Endothelial cell of umbilical vein (primary cell): ENCODE results near the gene UTF1. TPM values are rescaled to one million over a fixed set of nuclear protein-coding genes. Genes with fewer than 3 reads are reported as not detected.

ENCODE experiments used
- BruUV-seq: library from RNA; stranded (reverse); fragments of 400-500 nt; replicated peaks from 2 replicates; lab custom pipeline; 2021; lab: Mats Ljungman, UMichigan
- CTCF ChIA-PET: fragments of 300-600, 350-600 bp; sonication (Branson Sonifier 250); formaldehyde crosslinking; loops from one replicate; lab custom pipeline; 2021; ENCODE audit warnings: antibody characterized with exemption, inconsistent platforms; lab: Charles Lee
- POLR2A ChIA-PET: fragments of 300-600, 350-600 bp; sonication (Branson Sonifier 250); formaldehyde crosslinking; loops from one replicate; lab custom pipeline; 2021; ENCODE audit warnings: antibody characterized with exemption, inconsistent platforms; lab: Charles Lee
- DNase-seq: peaks from one replicate; pipeline ENCODE4 v3.0.0-alpha.2; 2011; ENCODE audit warnings: low read depth, low spot score
- FAIRE-seq: peaks from 2 replicates; lab custom pipeline; 2011; peaks lifted over from hg19 to GRCh38; lab: Jason Lieb, UNC
- H2AFZ ChIP-seq: 2 replicates; pipeline ENCODE4 v1.6.0; 2012; ENCODE audit warnings: low read depth, low read length, control low read depth, inconsistent platforms
- H3K27ac ChIP-seq: 2 replicates; pipeline ENCODE4 v1.5.1; 2011; ENCODE audit warnings: low read depth, mild to moderate bottlenecking, control low read depth, low read length, moderate library complexity; ENCODE audit not compliant: insufficient read depth
- H3K27me3 ChIP-seq, 2 experiments: 2 replicates each; pipeline versions ENCODE4 v1.6.0 to v1.6.1; 2011; ENCODE audit warnings: low read length in 2 of 2, mixed read lengths in 1 of 2; ENCODE audit not compliant: control insufficient read depth in 2 of 2, insufficient read depth in 2 of 2
- H3K36me3 ChIP-seq, 2 experiments: 2 replicates in 1 of 2; 3 replicates in 1 of 2; pipeline ENCODE4 v1.5.1; 2011; ENCODE audit warnings: low read length in 2 of 2, mild to moderate bottlenecking in 1 of 2, moderate library complexity in 1 of 2; ENCODE audit not compliant: control insufficient read depth in 2 of 2, insufficient read depth in 2 of 2; ENCODE audit errors: extremely low read depth in 1 of 2
- H3K4me1 ChIP-seq: 3 replicates; pipeline ENCODE4 v1.5.1; 2011; ENCODE audit warnings: mild to moderate bottlenecking, low read length; ENCODE audit not compliant: control insufficient read depth, insufficient read depth; ENCODE audit errors: extremely low read depth
- H3K4me2 ChIP-seq: 2 replicates; pipeline ENCODE4 v1.6.1; 2011; ENCODE audit warnings: low read length, control low read depth, mixed read lengths; ENCODE audit not compliant: insufficient read depth
- H3K4me3 ChIP-seq, 3 experiments: fragments of 200-600 bp in 1 of 3; sonication (generic), shearing (Covaris generic) in 1 of 3; replicated peaks in 1 of 3; 2 replicates each; pipeline ENCODE4 v1.5.1; 2011 to 2016; ENCODE audit warnings: control low read depth in 3 of 3, low read length in 3 of 3, mild to moderate bottlenecking in 2 of 3, inconsistent platforms in 1 of 3, low read depth in 1 of 3, moderate library complexity in 1 of 3; ENCODE audit not compliant: insufficient read depth in 1 of 3
- H3K79me2 ChIP-seq: 2 replicates; pipeline ENCODE4 v1.6.0; 2012; ENCODE audit warnings: low read length, inconsistent platforms; ENCODE audit not compliant: control insufficient read depth, insufficient read depth
- H3K9ac ChIP-seq: replicated peaks from 2 replicates; pipeline ENCODE3; 2011; ENCODE audit warnings: low read length, control low read depth; ENCODE audit not compliant: insufficient read depth; ENCODE audit errors: extremely low read depth
- H3K9me1 ChIP-seq: replicated peaks from 3 replicates; pipeline ENCODE4 v1.6.0; 2011; ENCODE audit warnings: mild to moderate bottlenecking, low read length; ENCODE audit not compliant: control insufficient read depth, insufficient read depth; ENCODE audit errors: extremely low read depth
- H3K9me3 ChIP-seq: replicated peaks from 2 replicates; pipeline ENCODE4 v1.5.1; 2012; ENCODE audit warnings: low read length, inconsistent platforms; ENCODE audit not compliant: control insufficient read depth, insufficient read depth
- H4K20me1 ChIP-seq: replicated peaks from 2 replicates; pipeline ENCODE3; 2011; ENCODE audit warnings: mild to moderate bottlenecking, low read length; ENCODE audit not compliant: control insufficient read depth, insufficient read depth; ENCODE audit errors: extremely low read depth
- EZH2 ChIP-seq: IDR thresholded peaks from 2 replicates; pipeline ENCODE4 v1.6.1; 2012; ENCODE audit warnings: borderline replicate concordance, low read depth, mild to moderate bottlenecking, moderate library complexity, low read length, inconsistent platforms; ENCODE audit not compliant: severe bottlenecking
- FOS ChIP-seq: IDR thresholded peaks from 2 replicates; pipeline ENCODE4 v1.6.1; 2011; ENCODE audit warnings: mild to moderate bottlenecking, low read length, moderate library complexity, borderline replicate concordance; ENCODE audit not compliant: insufficient read depth
- GATA2 ChIP-seq: IDR thresholded peaks from 2 replicates; pipeline ENCODE4 v1.7.0; 2011; ENCODE audit warnings: low read depth, mild to moderate bottlenecking, moderate library complexity, mixed read lengths, low read length; ENCODE audit not compliant: insufficient read length, insufficient read depth
- JUN ChIP-seq: IDR thresholded peaks from 2 replicates; pipeline ENCODE4 v1.6.1; 2011; ENCODE audit warnings: borderline replicate concordance, low read depth; ENCODE audit not compliant: insufficient read length, insufficient read depth
- MYC ChIP-seq: IDR thresholded peaks from one replicate; pipeline ENCODE4 v1.6.1; 2011; ENCODE audit warnings: mild to moderate bottlenecking, low read depth, low read length
- POLR2A ChIP-seq: IDR thresholded peaks from 2 replicates; pipeline ENCODE4 v1.6.1; 2012; ENCODE audit warnings: low read depth, mild to moderate bottlenecking, control low read depth, low read length
- POLR2AphosphoS5 ChIP-seq: IDR thresholded peaks from 2 replicates; pipeline ENCODE4 v1.6.1; 2012; ENCODE audit warnings: low read depth, mild to moderate bottlenecking, control low read depth, low read length, moderate library complexity; ENCODE audit not compliant: insufficient read depth
- dilution Hi-C: fragments of 300-500 bp; cut with MboI; formaldehyde crosslinking; loops from one replicate; pipeline ENCODE4 v1.15.0; 2019; ENCODE audit warnings: low sequenced_read_pairs; ENCODE audit not compliant: extremely low pct_ligation_motif_present
- intact Hi-C: fragments of 100-400 bp; cut with micrococcal nuclease; formaldehyde crosslinking; loops from one replicate; pipeline ENCODE4 v1.10.0; 2022
- polyA plus RNA-seq, 4 experiments: library from polyadenylated mRNA; depleted of rRNA in 3 of 4; stranded (reverse) in 3 of 4; unstranded in 1 of 4; fragments of >200 nt; gene quantifications; 2 replicates each; pipeline versions ENCODE4 v1.2.1 to v1.2.3, GENCODE V29; 2011 to 2012; ENCODE audit warnings: missing spikeins in 1 of 4
- total RNA-seq: library from RNA; stranded (reverse); gene quantifications from 2 replicates; pipeline ENCODE4 v1.2.3, GENCODE V29; 2021
- TF ChIP-seq, protein P1 (sequence below): IDR thresholded peaks from 2 replicates; pipeline ENCODE4 v1.6.1; 2011; ENCODE audit not compliant: insufficient read depth, insufficient read length
- TF ChIP-seq, protein P2 (sequence below), 2 donors: IDR thresholded peaks; 1 replicate in 1 of 2; 2 replicates in 1 of 2; pipeline ENCODE4 v1.5.1; 2011; ENCODE audit warnings: low read length in 2 of 2, mild to moderate bottlenecking in 2 of 2, moderate library complexity in 2 of 2, control low read depth in 1 of 2, inconsistent platforms in 1 of 2, low read depth in 1 of 2; ENCODE audit not compliant: insufficient read depth in 1 of 2; ENCODE audit errors: extremely low read depth in 1 of 2

The UTF1 gene
- total and polyA plus RNA-seq, 2 donors (not counting 3 experiments of a cell fraction or from before 2014, with no cell fraction given), result not detected

DNA sequence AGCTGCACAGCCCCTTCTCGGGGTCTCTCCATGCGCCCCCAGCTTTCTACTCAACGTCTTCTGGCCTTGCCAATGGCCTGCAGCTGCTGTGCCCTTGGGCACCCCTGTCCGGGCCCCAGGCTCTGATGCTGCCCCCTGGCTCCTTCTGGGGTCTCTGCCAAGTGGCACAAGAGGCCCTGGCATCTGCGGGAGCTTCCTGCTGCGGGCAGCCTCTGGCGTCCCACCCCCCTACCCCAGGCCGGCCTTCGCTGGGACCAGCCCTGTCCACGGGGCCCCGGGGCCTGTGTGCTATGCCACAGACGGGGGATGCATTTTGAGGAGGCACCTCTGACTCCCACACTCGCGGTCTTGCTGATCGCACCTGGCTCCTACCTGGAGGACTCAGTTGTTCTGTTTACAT, 10.0 kb downstream of the UTF1 start:
- H3K4me2 ChIP-seq, result no peak overlapping the region
- no peaks in the 10 kb centered on the region for H4K20me1 ChIP-seq
- H3K27ac ChIP-seq, result no peak overlapping the region
- H3K4me1 ChIP-seq, result no peaks in the 10 kb centered on the region
- H3K9ac ChIP-seq, result no peak overlapping the region
- H3K36me3 ChIP-seq, result no peaks in the 10 kb centered on the region
- FAIRE-seq (no peak), DNase-seq (no peak)
- H2AFZ ChIP-seq, result no peak overlapping the region
- H3K79me2 ChIP-seq, result no peaks in the 10 kb centered on the region
- dilution Hi-C loops, result no loop called here
- ChIA-PET POLR2A (no interaction called here), CTCF (interaction anchor here (0.6 kb wide), 1 partner anchor 29 kb away, joined by 4 read pairs; no protein-coding TSS in a partner anchor)
- peaks cover 26 to 39% of the 10 kb centered on the region in 2 experiments for H3K27me3 ChIP-seq
- intact Hi-C loops, result no loop called here
- no peak overlapping the region for H3K4me3 ChIP-seq
- BruUV-seq, result no TSS peak
- H3K9me3 ChIP-seq, result no peaks in the 10 kb centered on the region
- no peaks in the 10 kb centered on the region for H3K9me1 ChIP-seq
- no peak for TF ChIP-seq FOS
- TF ChIP-seq, protein P1, sequence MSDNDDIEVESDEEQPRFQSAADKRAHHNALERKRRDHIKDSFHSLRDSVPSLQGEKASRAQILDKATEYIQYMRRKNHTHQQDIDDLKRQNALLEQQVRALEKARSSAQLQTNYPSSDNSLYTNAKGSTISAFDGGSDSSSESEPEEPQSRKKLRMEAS, result no peak

DNA sequence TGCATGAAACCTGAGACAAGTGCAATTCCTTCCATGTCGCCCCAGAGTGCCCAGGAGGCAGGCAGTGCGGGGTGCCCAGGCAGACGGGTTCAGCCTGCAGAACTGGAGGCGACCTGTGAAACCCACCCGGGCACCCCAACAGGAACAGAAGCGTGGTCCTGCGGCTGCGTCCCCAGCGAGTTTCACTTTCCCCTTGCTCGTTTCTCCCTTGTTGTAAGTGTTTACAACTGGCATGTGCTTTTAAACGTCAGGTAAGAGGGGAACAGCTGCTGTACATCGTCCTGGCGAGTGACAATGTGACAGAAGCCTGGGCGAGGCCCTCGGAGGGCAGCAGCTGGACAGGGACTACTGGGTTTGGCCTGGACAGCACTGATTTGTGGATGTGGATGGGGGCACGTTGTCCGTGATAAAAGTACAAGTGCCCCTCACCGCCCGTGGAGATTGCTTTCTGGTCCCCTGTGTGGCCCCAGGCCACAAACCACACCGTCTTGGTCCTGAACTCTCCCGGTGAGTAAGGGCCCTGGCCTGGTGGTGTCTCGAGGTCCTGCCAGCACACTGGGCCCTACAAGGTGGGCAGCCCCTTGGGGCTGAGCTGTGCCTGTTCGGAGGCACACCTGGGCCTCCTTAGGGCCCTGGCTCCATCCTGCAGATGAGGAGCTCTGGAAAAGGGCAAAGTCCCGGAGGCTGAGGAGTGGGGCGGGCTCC, 11.6 kb downstream of the UTF1 start:
- FAIRE-seq, result no peak

More for the DNA sequence above, 11.6 kb downstream of the UTF1 start:
- BruUV-seq, result no TSS peak
- Histone ChIP-seq H3K79me2 (no peaks in the 10 kb centered on the region), H3K9ac (no peak overlapping the region), H3K4me2 (no peak overlapping the region), H3K27me3 (peaks cover 17 to 25% of the 10 kb centered on the region in 2 experiments), H3K27ac (no peak overlapping the region), H3K4me1 (no peaks in the 10 kb centered on the region), H3K9me3 (no peaks in the 10 kb centered on the region), H3K4me3 (no peak overlapping the region), H2AFZ (no peak overlapping the region), H3K36me3 (no peaks in the 10 kb centered on the region), H4K20me1 (no peaks in the 10 kb centered on the region), H3K9me1 (no peaks in the 10 kb centered on the region)
- DNase-seq, result no peak
- TF ChIP-seq GATA2, result no peak
- no peak for TF ChIP-seq MYC
- TF ChIP-seq EZH2, result no peak
- no peak for TF ChIP-seq POLR2AphosphoS5
- TF ChIP-seq POLR2A, result no peak
- TF ChIP-seq, protein P1, result no peak
- TF ChIP-seq FOS, result no peak
- TF ChIP-seq, protein P2, sequence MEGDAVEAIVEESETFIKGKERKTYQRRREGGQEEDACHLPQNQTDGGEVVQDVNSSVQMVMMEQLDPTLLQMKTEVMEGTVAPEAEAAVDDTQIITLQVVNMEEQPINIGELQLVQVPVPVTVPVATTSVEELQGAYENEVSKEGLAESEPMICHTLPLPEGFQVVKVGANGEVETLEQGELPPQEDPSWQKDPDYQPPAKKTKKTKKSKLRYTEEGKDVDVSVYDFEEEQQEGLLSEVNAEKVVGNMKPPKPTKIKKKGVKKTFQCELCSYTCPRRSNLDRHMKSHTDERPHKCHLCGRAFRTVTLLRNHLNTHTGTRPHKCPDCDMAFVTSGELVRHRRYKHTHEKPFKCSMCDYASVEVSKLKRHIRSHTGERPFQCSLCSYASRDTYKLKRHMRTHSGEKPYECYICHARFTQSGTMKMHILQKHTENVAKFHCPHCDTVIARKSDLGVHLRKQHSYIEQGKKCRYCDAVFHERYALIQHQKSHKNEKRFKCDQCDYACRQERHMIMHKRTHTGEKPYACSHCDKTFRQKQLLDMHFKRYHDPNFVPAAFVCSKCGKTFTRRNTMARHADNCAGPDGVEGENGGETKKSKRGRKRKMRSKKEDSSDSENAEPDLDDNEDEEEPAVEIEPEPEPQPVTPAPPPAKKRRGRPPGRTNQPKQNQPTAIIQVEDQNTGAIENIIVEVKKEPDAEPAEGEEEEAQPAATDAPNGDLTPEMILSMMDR (IDR thresholded peaks at IDR 0.05; ENCODE audit: extremely low read depth in 1 of 2, insufficient read depth in 1 of 2, low read depth in 1 of 2, low read length in 2 of 2), result no peak
- no peak for TF ChIP-seq JUN
- ChIA-PET POLR2A (no interaction called here), CTCF (no interaction called here)
- dilution Hi-C loops, result no loop called here
- intact Hi-C loops, result no loop called here
